GM19238 (cell line): ENCODE data around the gene SRGAP1.

Experiments used
- DNase-seq: peaks from one replicate; pipeline ENCODE4 v3.0.0; 2011; ENCODE audit warnings: low spot score; ENCODE audit not compliant: insufficient read length

The SRGAP1 gene

GRCh38 chr12:64082866-64083268 is 238.4 kb downstream of the SRGAP1 start:
- no peak for DNase-seq

GRCh38 chr12:64083285-64084210 is 239.0 kb downstream of the SRGAP1 start:
- no peak for DNase-seq

GRCh38 chr12:64085154-64085553 is 240.7 kb downstream of the SRGAP1 start:
- no peak for DNase-seq

GRCh38 chr12:64085996-64086395 is 241.5 kb downstream of the SRGAP1 start:
- DNase-seq: no peak

GRCh38 chr12:64086946-64087345 is 242.4 kb downstream of the SRGAP1 start:
- DNase-seq: no peak

GRCh38 chr12:64087761-64088160 is 243.3 kb downstream of the SRGAP1 start:
- DNase-seq: no peak

GRCh38 chr12:64088431-64089349 is 244.2 kb downstream of the SRGAP1 start:
- no peak for DNase-seq

GRCh38 chr12:64090047-64090446 is 245.5 kb downstream of the SRGAP1 start:
- no peak for DNase-seq

- DNase-seq: no peak
Measured at GRCh38 chr12:64091186-64091585, 246.7 kb downstream of the SRGAP1 start.

GRCh38 chr12:64092507-64093196 is 248.2 kb downstream of the SRGAP1 start:
- no peak for DNase-seq

- no peak for DNase-seq
Measured at GRCh38 chr12:64093689-64094088, 249.2 kb downstream of the SRGAP1 start.

GRCh38 chr12:64097366-64098105 is 253.0 kb downstream of the SRGAP1 start:
- no peak for DNase-seq

- no peak for DNase-seq
Measured at GRCh38 chr12:64098709-64099354, 254.3 kb downstream of the SRGAP1 start.

GRCh38 chr12:64099397-64099796 is 254.9 kb downstream of the SRGAP1 start:
- DNase-seq: no peak

GRCh38 chr12:64102339-64102738 is 257.8 kb downstream of the SRGAP1 start:
- DNase-seq: no peak

- no peak for DNase-seq
Measured at GRCh38 chr12:64103825-64104740, 259.6 kb downstream of the SRGAP1 start.

- no peak for DNase-seq
Measured at GRCh38 chr12:64105026-64105425, 260.5 kb downstream of the SRGAP1 start.

GRCh38 chr12:64107776-64108175 is 263.3 kb downstream of the SRGAP1 start:
- DNase-seq: no peak

GRCh38 chr12:64109706-64110105 is 265.2 kb downstream of the SRGAP1 start:
- no peak for DNase-seq
